Fibroblast of villous mesenchyme (primary cell): ENCODE results near the gene MYO7B. TPM values are rescaled to one million over a fixed set of nuclear protein-coding genes. Genes with fewer than 3 reads are reported as not detected.

Source experiments
- DNase-seq: peaks from one replicate; pipeline ENCODE4 v3.0.0-alpha.2; 2010; ENCODE audit warnings: low read depth
- H3K4me3 ChIP-seq: 2 replicates; pipeline ENCODE4 v1.5.1; 2011; ENCODE audit warnings: low read depth, mild to moderate bottlenecking, low read length
- CTCF ChIP-seq: IDR thresholded peaks from 2 replicates; pipeline ENCODE4 v1.5.1; 2012; ENCODE audit warnings: low read depth, mild to moderate bottlenecking, low read length; ENCODE audit not compliant: insufficient read depth
- total RNA-seq: library from RNA; depleted of rRNA; stranded (reverse); fragments of >200 nt; gene quantifications from 2 replicates; pipeline ENCODE4 v1.2.3, GENCODE V29; 2012

MYO7B gene
- total RNA-seq, 1 donor = 0.86 TPM

GRCh38 chr2:127645395-127646291 is 110.2 kb downstream of the MYO7B start, which contains the start of gene GPR17:
Gene GPR17 (plus strand): TSS chr2:127646153. CDS start chr2:127650736, 4,583 bp downstream.
- no peak within 1 kb of the TSS for H3K4me3 ChIP-seq
- no peak for TF ChIP-seq CTCF
- no peak for DNase-seq

GRCh38 chr2:127646487-127647241 is 111.2 kb downstream of the MYO7B start:
- TF ChIP-seq CTCF = no peak
- H3K4me3 ChIP-seq = no peak overlapping the region
- no peak for DNase-seq

GRCh38 chr2:127647242-127648190 is 112.0 kb downstream of the MYO7B start:
- no peak for TF ChIP-seq CTCF
- H3K4me3 ChIP-seq = no peak overlapping the region
- DNase-seq = no peak

GRCh38 chr2:127648321-127648720 is 112.8 kb downstream of the MYO7B start:
- TF ChIP-seq CTCF = no peak
- no peak overlapping the region for H3K4me3 ChIP-seq
- DNase-seq = no peak

GRCh38 chr2:127649100-127649611 is 113.7 kb downstream of the MYO7B start:
- H3K4me3 ChIP-seq = no peak overlapping the region
- no peak for TF ChIP-seq CTCF
- no peak for DNase-seq

GRCh38 chr2:127649684-127650040 is 114.2 kb downstream of the MYO7B start:
- no peak overlapping the region for H3K4me3 ChIP-seq
- peak; percentile 84 for DNase-seq
- TF ChIP-seq CTCF = peak; percentile 88
